Activated CD8-positive, alpha-beta memory T cell treated with anti-CD3 and anti-CD28 coated beads, Interleukin-2, amount 10 ng/mL, durations not matched to agents 7 days and 5 days (primary cell): Measurements from ENCODE around the gene TTLL12. TPM values are rescaled to one million over a fixed set of nuclear protein-coding genes. Genes with fewer than 3 reads are reported as not detected.

Experiments used
- ATAC-seq: fragments of 150-1000 bp; cut with Tn5 transposase; one replicate; pipeline ENCODE4 v1.10.0; 2021; ENCODE audit warnings: moderate library complexity
- CTCF ChIA-PET: fragments of 350-600 bp; sonication (Branson Sonifier 250); formaldehyde crosslinking; loops from one replicate; lab custom pipeline; 2021; ENCODE audit warnings: antibody characterized with exemption; lab: Charles Lee
- DNase-seq: peaks from one replicate; pipeline ENCODE4 v3.0.0-alpha.2; 2020
- H3K27ac Mint-ChIP-seq: one replicate; pipeline ENCODE4 v1.8.0; 2021; ENCODE audit warnings: mild to moderate bottlenecking, mixed read lengths
- H3K27me3 Mint-ChIP-seq: one replicate; pipeline ENCODE4 v1.8.0; 2021; ENCODE audit warnings: mixed read lengths
- H3K36me3 Mint-ChIP-seq: one replicate; pipeline ENCODE4 v1.8.0; 2021; ENCODE audit warnings: mild to moderate bottlenecking, mixed read lengths
- H3K4me1 Mint-ChIP-seq: one replicate; pipeline ENCODE4 v1.8.0; 2021; ENCODE audit warnings: mixed read lengths
- H3K4me3 Mint-ChIP-seq: one replicate; pipeline ENCODE4 v1.8.0; 2021; ENCODE audit warnings: mild to moderate bottlenecking, moderate library complexity, mixed read lengths
- H3K9me3 Mint-ChIP-seq: one replicate; pipeline ENCODE4 v1.8.0; 2022; ENCODE audit warnings: low read depth, mixed read lengths
- total RNA-seq, 2 experiments: library from RNA; stranded (reverse); gene quantifications; one replicate each; pipeline ENCODE4 v1.2.3, GENCODE V29; 2021

TTLL12 gene
- total RNA-seq, 2 experiments from 2014 or later, result 40.3 to 49.7 TPM

DNA sequence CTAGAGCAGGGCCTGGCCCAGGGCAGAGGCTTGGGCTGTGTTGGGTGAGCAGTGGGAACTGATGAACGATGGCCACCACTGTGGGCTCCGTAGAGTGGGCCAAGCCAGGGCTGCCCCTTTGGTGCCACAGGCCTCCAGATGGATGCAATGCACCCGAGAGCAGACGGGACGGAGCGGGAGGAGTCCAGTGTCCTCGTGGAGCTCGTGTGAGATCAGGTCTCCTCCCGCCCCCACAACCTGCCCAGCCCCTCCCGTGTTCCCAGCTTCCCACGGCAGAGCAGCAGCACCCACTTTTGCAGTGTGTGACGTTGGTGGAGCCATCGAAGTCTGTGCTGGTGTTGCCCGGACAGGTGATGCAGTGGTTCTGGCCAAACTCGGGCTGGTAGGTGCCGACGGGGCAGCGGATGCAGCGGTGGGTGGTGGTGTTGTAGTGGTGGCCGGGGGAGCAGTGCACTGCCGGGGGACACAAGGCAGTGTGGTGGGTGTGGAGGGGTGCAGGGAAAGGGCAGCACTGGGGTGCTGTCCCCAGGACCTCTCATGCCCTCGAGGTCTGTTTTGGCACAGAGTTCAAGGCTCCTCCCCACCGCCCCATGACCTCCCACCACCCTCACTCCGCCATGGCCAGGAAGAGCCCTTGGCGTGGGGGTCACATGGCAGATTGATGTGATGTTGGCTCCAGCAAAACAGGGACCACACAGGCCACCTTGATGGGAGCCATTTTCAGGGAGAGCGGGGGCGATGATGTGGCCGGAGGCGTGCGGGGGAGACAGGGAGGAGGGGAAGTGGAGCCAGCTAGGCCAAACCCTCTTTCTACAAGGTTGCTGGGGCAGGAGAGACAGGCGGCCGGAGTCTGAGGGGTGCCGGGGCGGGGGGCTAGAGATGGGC lies 23.9 kb upstream of the TTLL12 start:
- no peak for DNase-seq
- no peaks in the 10 kb centered on the region for H3K4me1 Mint-ChIP-seq

DNA sequence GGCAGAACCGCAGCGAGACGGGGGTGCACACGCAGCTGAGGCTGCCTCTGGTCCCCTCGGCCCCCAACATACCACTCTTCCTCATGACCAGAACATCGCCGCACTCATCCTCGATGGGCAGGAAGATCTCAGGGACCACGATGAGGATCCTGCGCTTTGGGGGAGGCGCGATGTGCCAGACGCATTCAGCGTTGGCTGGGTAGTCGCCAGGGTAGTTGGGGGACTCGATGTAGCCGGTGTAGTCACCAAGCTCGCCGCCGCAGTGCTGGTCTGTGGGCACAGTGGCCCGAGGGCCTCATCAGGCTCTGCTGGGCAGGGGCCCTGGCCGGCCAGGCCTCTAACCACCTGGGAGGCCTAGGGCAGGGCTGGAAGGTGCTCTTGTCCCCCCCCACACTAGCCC lies 23.0 kb upstream of the TTLL12 start:
- H3K9me3 Mint-ChIP-seq, result no peaks in the 10 kb centered on the region
- CTCF ChIA-PET, result interaction anchor here (1.1 to 1.4 kb wide), 2 partner anchors 64 to 136 kb away, joined by 3 read pairs; no protein-coding TSS in a partner anchor
- DNase-seq (no peak), ATAC-seq (no peak)
- no peaks in the 10 kb centered on the region for H3K4me1 Mint-ChIP-seq
- no peak overlapping the region for H3K27ac Mint-ChIP-seq
- H3K27me3 Mint-ChIP-seq, result no peaks in the 10 kb centered on the region
- H3K36me3 Mint-ChIP-seq, result no peaks in the 10 kb centered on the region
- H3K4me3 Mint-ChIP-seq, result no peak overlapping the region

More for the DNA sequence above, 23.9 kb upstream of the TTLL12 start:
- Mint-ChIP-seq H3K27ac (no peak overlapping the region), H3K4me3 (no peak overlapping the region), H3K36me3 (no peaks in the 10 kb centered on the region), H3K27me3 (no peaks in the 10 kb centered on the region), H3K9me3 (no peaks in the 10 kb centered on the region)
- no peak for ATAC-seq
- CTCF ChIA-PET, result interaction anchor here (1.4 kb wide), 1 partner anchor 136 kb away, joined by 3 read pairs; no protein-coding TSS in a partner anchor

DNA sequence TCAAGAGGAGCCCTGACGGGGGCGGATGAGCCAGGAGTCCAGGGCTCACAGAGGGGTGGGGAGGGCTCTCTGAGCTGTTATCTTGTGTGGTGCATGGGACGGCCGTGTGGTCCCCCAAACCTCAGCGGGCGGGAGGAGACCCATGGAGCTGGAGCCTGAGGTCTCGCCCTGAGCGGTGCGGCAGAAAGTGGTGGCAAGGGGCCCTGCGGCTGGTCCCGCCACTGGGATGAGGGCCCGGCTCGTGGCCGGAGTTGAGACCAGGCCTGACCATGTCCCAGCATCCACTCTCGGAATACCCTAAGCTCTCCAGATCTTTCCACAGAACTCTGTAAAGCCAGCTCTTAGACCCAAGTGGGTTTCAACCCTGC lies 22.6 kb upstream of the TTLL12 start:
- H3K4me1 Mint-ChIP-seq, result no peaks in the 10 kb centered on the region
- CTCF ChIA-PET, result interaction anchor here (1.1 to 1.4 kb wide), 2 partner anchors 64 to 137 kb away, joined by 3 read pairs; no protein-coding TSS in a partner anchor
- no peaks in the 10 kb centered on the region for H3K9me3 Mint-ChIP-seq
- H3K27ac Mint-ChIP-seq, result no peak overlapping the region
- no peaks in the 10 kb centered on the region for H3K36me3 Mint-ChIP-seq
- DNase-seq (no peak), ATAC-seq (no peak)
- H3K4me3 Mint-ChIP-seq, result no peak overlapping the region
- H3K27me3 Mint-ChIP-seq, result no peaks in the 10 kb centered on the region

DNA sequence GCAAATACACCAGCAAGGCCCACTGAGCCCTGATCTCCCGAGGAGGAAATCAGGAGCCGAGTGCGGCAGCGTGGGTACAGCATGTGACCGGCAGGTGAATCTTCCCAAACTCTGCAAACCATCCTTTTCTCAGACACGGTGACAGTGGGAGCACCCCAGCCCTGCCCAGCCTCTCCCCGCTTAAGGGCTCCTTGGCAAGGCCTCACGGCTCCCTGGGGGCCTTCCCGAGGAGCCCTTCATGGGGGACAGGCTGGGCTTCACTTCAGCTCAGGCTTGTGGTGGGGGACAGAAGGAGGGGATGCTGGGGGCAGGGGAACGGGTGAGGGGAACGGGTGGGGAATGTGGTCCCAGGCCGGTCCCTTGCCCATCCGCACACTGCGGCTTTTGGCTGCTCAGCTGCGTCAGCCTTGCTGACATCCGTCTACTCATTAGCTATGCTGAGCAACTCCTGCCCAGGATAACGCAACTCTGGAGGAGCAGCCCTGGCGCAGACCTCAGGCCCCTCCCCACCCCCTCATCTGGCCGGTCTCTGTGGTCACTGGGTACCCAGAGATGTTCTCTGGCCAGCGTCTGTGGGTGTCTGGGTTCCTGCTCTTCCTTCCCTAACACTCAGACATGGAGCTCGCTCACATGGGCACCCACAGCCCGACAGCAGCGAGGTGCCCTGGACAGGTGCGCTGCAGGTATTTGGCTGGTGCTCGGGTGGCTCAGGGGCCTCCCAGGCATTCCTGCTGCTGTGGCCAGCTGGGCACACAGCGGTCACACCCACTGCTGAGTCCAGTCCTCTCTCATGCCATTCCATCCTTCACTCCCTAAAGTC lies 22.0 kb upstream of the TTLL12 start:
- Mint-ChIP-seq H3K4me3 (no peak overlapping the region), H3K27ac (no peak overlapping the region), H3K36me3 (no peaks in the 10 kb centered on the region), H3K27me3 (no peaks in the 10 kb centered on the region), H3K9me3 (no peaks in the 10 kb centered on the region), H3K4me1 (no peaks in the 10 kb centered on the region)
- no peak for ATAC-seq
- no peak for DNase-seq
- CTCF ChIA-PET, result interaction anchor here (1.1 to 1.4 kb wide), 2 partner anchors 65 to 138 kb away, joined by 3 read pairs; no protein-coding TSS in a partner anchor

DNA sequence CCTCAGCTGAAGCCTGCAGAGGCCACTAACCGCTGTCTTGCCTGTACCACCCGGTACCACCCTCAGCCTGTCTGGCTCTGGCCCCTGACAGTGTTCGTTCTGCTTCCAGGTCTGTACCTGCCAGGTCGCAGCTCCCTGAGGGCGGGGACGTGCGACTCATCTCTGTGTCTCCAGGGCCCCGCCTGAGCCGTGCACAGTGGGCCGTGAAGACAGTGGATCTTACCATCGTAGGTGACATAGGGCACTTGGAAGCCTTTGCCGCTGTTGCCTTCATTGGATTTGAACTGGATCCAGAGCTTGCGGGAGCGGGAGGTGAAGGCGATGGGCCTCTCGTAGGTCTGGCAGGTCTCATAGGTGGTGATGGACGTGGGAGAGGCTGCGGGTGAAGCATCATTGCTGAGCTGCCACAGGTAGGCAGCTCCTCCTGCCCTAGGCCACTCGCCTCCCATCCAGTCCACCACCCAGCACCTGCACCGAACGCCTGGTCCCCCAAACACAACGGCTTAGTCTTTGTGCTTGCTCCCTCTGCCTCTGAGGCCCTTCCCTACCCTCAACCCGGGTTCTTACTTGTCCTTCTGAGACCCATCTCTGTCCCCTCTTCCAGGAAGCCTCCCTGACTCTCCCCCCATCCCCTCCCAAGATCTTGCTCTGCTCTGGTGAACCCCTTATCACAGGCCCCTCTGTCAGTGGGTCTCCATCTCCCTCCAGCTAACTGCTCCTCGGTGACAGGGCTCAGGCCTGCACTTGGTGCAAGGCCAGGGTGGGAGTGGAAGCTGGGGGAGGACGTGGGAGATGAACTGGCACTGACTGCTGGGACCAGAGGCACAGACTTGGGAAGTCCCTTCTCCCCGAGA lies 21.1 kb upstream of the TTLL12 start:
- Mint-ChIP-seq H3K27me3 (no peaks in the 10 kb centered on the region), H3K4me3 (no peak overlapping the region), H3K36me3 (no peaks in the 10 kb centered on the region), H3K4me1 (no peaks in the 10 kb centered on the region), H3K9me3 (no peaks in the 10 kb centered on the region), H3K27ac (no peak overlapping the region)
- CTCF ChIA-PET, result no interaction called here
- ATAC-seq (no peak), DNase-seq (no peak)

DNA sequence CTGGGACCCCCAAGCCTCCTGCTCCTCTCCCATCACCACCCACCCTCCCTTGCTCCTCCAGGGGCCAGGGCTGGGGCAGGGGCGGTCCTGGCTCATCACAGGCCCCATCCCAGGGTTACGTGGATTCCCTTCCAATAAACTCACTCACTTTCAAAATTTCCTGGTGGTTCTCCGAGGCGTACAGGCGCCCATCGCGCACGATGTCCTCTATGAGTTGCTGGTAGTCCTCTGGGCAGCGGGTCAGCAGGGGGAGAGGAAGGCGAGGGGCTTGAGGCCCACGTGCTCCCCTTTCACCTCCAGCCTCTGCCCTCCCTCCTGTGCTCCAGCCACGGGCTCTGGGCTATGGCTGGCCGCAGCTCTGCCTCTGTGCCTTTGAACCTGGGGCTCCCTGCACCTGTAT lies 20.5 kb upstream of the TTLL12 start:
- no peak overlapping the region for H3K27ac Mint-ChIP-seq
- no peak for DNase-seq
- no peaks in the 10 kb centered on the region for H3K9me3 Mint-ChIP-seq
- ATAC-seq, result no peak
- no peaks in the 10 kb centered on the region for H3K4me1 Mint-ChIP-seq
- CTCF ChIA-PET, result no interaction called here
- H3K27me3 Mint-ChIP-seq, result no peaks in the 10 kb centered on the region
- H3K36me3 Mint-ChIP-seq, result no peaks in the 10 kb centered on the region
- H3K4me3 Mint-ChIP-seq, result no peak overlapping the region

DNA sequence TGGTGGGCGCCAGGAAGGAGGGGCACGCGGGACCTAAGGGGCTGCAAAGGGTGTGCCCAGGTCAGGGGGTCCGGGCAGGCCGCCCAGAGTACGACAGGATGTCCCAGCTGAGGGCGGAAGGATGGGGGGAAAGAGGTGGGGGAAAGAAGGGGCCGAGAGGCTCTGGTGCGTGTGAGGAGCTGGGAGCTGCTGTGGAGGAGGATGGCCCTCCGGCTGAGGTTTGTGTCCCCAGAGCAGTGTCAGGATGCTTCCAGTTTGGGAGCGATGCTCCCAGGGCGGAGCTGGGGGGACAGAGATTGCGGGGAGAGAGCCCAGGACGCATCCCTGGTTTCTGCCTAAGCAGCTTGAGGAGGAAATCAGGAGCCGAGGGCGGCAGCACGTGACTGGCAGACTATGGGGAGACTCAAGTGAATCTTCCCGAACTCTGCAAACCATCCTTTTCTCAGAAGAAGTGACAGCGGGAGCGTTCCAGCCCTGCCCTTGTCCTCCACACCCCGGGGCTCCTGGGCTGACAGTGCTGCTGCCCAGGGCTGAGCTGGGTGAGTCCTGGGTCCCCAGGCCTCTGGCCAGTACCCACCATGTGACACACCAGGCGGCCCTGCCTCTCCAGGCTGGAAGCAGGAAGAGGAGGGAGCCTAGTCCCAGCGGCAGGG lies 19.7 kb upstream of the TTLL12 start:
- no peaks in the 10 kb centered on the region for H3K27me3 Mint-ChIP-seq
- no peak for DNase-seq
- no peak overlapping the region for H3K27ac Mint-ChIP-seq
- CTCF ChIA-PET, result no interaction called here
- ATAC-seq, result no peak
- H3K4me3 Mint-ChIP-seq, result no peak overlapping the region
- no peaks in the 10 kb centered on the region for H3K9me3 Mint-ChIP-seq
- H3K36me3 Mint-ChIP-seq, result no peaks in the 10 kb centered on the region
- H3K4me1 Mint-ChIP-seq, result no peaks in the 10 kb centered on the region

DNA sequence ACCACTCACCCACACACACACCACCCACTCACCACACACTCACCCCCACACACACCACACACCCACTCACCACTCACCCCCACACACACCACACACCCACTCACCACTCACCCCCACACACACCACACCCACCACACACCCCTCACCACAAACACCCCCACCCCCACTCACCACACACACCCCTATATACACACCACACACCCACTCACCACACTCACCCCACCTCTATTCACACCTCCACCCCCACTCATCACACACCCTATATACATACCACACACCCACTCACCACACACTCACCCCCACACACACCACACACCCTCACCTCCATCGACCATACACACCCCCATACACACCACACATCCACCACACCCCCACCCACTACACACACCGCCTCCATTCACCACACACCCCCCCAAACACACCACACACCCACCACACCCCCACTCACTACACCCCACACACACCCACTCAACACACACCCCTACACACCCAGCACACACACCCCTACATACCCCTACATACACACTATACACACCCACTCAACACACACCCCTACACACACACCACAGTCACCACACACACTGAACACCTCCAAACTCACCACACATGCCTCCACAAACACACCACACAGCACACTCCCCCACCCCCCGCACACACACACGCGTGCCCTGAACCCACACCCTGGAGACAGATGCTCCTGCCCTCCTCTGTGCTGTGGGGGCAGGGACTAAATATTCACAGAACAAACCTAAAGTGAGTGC lies 19.0 kb upstream of the TTLL12 start:
- no peak overlapping the region for H3K4me3 Mint-ChIP-seq
- no peak overlapping the region for H3K27ac Mint-ChIP-seq
- H3K9me3 Mint-ChIP-seq, result no peaks in the 10 kb centered on the region
- H3K4me1 Mint-ChIP-seq, result no peaks in the 10 kb centered on the region
- ATAC-seq (no peak), DNase-seq (no peak)
- no peaks in the 10 kb centered on the region for H3K36me3 Mint-ChIP-seq
- no peaks in the 10 kb centered on the region for H3K27me3 Mint-ChIP-seq
- CTCF ChIA-PET, result no interaction called here

DNA sequence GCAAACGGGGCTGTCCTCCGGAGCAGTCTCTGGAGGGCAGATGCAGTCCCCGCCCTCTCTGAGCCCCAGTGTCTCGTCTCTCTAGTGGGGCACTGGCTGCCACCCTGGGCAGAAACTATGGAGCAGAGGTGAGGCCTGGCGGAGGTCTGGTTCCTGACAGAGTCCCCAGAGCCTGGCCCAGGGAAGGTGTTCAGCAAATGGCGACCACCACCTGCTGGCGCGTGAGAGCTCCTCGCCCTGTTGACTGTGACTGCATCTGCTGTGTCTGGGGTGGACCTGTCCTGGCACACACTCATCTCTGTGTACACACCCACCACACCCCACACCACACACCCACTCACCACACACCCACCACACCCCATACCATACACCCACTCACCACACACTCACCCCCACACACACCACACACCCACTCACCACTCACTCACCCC lies 18.3 kb upstream of the TTLL12 start:
- Mint-ChIP-seq H3K4me1 (no peaks in the 10 kb centered on the region), H3K27me3 (no peaks in the 10 kb centered on the region), H3K36me3 (no peaks in the 10 kb centered on the region), H3K4me3 (no peak overlapping the region), H3K9me3 (no peaks in the 10 kb centered on the region), H3K27ac (no peak overlapping the region)
- CTCF ChIA-PET, result no interaction called here
- ATAC-seq, result no peak
- DNase-seq, result no peak

DNA sequence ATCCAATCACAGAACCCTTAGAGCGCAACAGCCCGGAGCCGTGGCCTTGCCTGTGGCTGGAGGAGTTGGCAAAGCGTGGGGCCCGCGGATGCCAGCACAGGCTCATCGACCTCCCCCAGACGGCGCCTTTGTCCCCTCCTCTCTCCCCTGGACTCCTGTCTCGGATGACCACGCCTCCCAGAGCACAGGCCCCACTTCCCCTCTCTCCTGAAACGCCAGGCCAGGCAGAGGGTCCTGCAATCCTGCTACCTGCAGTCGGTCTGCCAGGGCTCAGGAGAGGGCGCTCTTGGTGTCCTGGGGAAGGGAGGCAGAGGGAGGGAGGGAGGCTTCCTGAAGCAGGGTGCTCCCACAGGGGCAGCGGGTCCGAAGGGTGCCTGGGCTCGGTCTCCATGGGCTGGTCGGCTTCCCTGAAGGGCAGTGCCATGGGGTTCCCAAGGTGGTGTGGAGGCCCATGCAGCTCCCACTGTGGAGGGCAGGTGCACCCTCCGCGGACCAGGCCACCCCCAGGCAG lies 16.6 kb upstream of the TTLL12 start:
- Mint-ChIP-seq H3K27me3 (no peaks in the 10 kb centered on the region), H3K9me3 (no peaks in the 10 kb centered on the region), H3K4me1 (no peaks in the 10 kb centered on the region), H3K4me3 (no peak overlapping the region), H3K27ac (no peak overlapping the region), H3K36me3 (no peaks in the 10 kb centered on the region)
- CTCF ChIA-PET, result no interaction called here
- ATAC-seq (no peak), DNase-seq (no peak)

DNA sequence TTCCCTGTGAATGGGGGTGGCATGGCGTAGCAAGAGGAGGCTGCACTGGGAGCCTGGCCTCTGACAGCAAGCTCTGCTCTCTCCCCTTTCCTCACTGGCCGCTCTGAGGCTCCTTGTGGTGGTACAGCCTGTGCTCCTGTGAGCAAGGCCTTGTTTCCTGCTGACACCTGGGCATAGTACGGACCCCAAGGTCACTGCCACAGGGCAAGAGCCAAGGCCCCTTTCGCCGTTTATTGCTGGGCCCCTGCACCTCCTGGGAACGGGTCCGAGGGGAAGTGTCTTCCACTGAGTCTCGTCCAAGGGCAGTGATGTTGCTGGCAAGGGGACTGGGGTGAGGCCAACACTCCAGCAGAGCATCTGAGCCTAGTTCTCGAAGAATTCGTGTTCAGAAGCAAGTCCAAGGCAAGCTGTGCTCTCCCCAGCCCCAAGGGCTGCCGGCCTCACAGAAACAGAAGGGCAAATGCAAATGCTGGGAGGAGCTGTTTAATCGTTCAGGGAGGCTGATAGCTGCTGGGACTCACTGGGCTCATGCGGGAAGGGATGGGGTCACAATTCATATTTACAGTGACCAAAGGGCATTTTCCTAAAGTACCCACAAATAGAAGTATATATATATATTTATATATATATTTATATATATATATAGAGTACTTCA lies 15.9 kb upstream of the TTLL12 start:
- H3K27ac Mint-ChIP-seq, result no peak overlapping the region
- no peak for DNase-seq
- no peaks in the 10 kb centered on the region for H3K9me3 Mint-ChIP-seq
- no peaks in the 10 kb centered on the region for H3K36me3 Mint-ChIP-seq
- CTCF ChIA-PET, result no interaction called here
- H3K4me3 Mint-ChIP-seq, result no peak overlapping the region
- no peak for ATAC-seq
- H3K27me3 Mint-ChIP-seq, result no peaks in the 10 kb centered on the region
- H3K4me1 Mint-ChIP-seq, result no peaks in the 10 kb centered on the region

DNA sequence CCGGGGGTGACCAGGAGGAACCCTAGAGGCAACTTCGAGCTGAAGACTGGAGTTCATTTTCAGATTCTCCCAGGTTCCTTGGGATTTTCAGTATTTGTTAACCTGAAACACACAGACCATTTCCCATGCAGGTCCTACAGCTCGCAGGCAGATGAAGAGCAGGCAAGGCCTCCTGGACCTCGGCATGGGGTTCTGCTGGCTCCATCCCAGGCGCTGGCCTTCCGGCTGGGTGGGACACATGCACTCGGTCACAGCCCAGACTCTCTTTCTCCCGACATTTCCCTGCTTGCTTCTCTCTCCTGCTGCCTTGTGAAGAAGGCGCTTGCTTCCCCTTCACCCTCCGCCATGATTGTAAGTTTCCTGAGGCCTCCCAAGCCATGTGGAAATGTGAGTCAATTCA lies 15.4 kb upstream of the TTLL12 start:
- Mint-ChIP-seq H3K27me3 (peaks cover 3% of the 10 kb centered on the region), H3K27ac (no peak overlapping the region), H3K36me3 (no peaks in the 10 kb centered on the region), H3K9me3 (no peaks in the 10 kb centered on the region), H3K4me1 (no peaks in the 10 kb centered on the region), H3K4me3 (no peak overlapping the region)
- CTCF ChIA-PET, result no interaction called here
- DNase-seq, result no peak
- ATAC-seq, result no peak
